MCF 10A (cell line): ENCODE data around the gene SBNO1. TPM values are rescaled to one million over a fixed set of nuclear protein-coding genes. Genes with fewer than 3 reads are reported as not detected.

Source experiments
- BruUV-seq: library from RNA; stranded (reverse); fragments of 400-500 nt; replicated peaks from 2 replicates; lab custom pipeline; 2021; lab: Mats Ljungman, UMichigan
- CTCF ChIA-PET: fragments of 300-600 bp; sonication (Branson Sonifier 250); formaldehyde crosslinking; extraction: SDS; loops from one replicate; lab custom pipeline; 2021; ENCODE audit warnings: antibody characterized with exemption, inconsistent platforms; lab: Yijun Ruan, JAX
- POLR2A ChIA-PET: fragments of 300-600, 350-650 bp; sonication (Branson Sonifier 250); formaldehyde crosslinking; extraction: SDS; loops from one replicate; lab custom pipeline; 2020; ENCODE audit warnings: antibody characterized with exemption, inconsistent platforms; lab: Yijun Ruan, JAX
- DNase-seq: peaks from one replicate; pipeline ENCODE4 v3.0.0-alpha.2; 2018; ENCODE audit not compliant: unreplicated experiment
- H3K27ac Mint-ChIP-seq: one replicate; pipeline ENCODE4 v1.8.0; 2022; ENCODE audit warnings: mild to moderate bottlenecking, low read depth, mixed read lengths; ENCODE audit not compliant: unreplicated experiment
- H3K27me3 Mint-ChIP-seq: one replicate; pipeline ENCODE4 v1.8.0; 2022; ENCODE audit warnings: mixed read lengths; ENCODE audit not compliant: insufficient read depth, unreplicated experiment
- H3K36me3 Mint-ChIP-seq: one replicate; pipeline ENCODE4 v1.8.0; 2022; ENCODE audit warnings: mild to moderate bottlenecking, moderate library complexity, mixed read lengths; ENCODE audit not compliant: insufficient read depth, unreplicated experiment
- H3K4me1 Mint-ChIP-seq: one replicate; pipeline ENCODE4 v1.8.0; 2022; ENCODE audit warnings: mixed read lengths; ENCODE audit not compliant: insufficient read depth, unreplicated experiment
- H3K4me3 Mint-ChIP-seq: one replicate; pipeline ENCODE4 v1.8.0; 2022; ENCODE audit warnings: mild to moderate bottlenecking, moderate library complexity, mixed read lengths; ENCODE audit not compliant: unreplicated experiment
- H3K9me3 Mint-ChIP-seq: one replicate; pipeline ENCODE4 v1.8.0; 2022; ENCODE audit warnings: mixed read lengths; ENCODE audit not compliant: unreplicated experiment
- CTCF ChIP-seq: fragments of 200-600 bp; IDR thresholded peaks from one replicate; pipeline ENCODE4 v1.8.0; 2022; ENCODE audit warnings: antibody characterized with exemption, mild to moderate bottlenecking; ENCODE audit not compliant: unreplicated experiment
- intact Hi-C: fragments of 100-400 bp; cut with micrococcal nuclease; formaldehyde crosslinking; loops from 2 replicates; pipeline ENCODE4 v1.14.1; 2022
- total RNA-seq: library from RNA; stranded (reverse); gene quantifications from 2 replicates; pipeline ENCODE4 v1.2.3, GENCODE V29; 2022

SBNO1 gene
- total RNA-seq, 1 experiment from 2014 or later = 30.3 TPM

- H3K4me3 Mint-ChIP-seq = no peak overlapping the region
- no peaks in the 10 kb centered on the region for H3K4me1 Mint-ChIP-seq
- no peaks in the 10 kb centered on the region for H3K27me3 Mint-ChIP-seq
- DNase-seq = no peak
- POLR2A ChIA-PET = interaction anchor here (0.7 to 1.0 kb wide), 2 partner anchors 12 to 72 kb away, joined by 3 read pairs; no protein-coding TSS in a partner anchor
- no peak overlapping the region for H3K27ac Mint-ChIP-seq
- no TSS peak for BruUV-seq
- CTCF ChIA-PET = interaction anchor here (1.2 kb wide), 1 partner anchor 14 kb away, joined by 3 read pairs; no protein-coding TSS in a partner anchor
- intact Hi-C loops = no loop called here
- no peak for TF ChIP-seq CTCF
- H3K36me3 Mint-ChIP-seq = peaks cover 92% of the 10 kb centered on the region
- H3K9me3 Mint-ChIP-seq = no peaks in the 10 kb centered on the region
These were observed 71.4 kb downstream of the SBNO1 start for GRCh38 chr12:123293178-123293760.

- intact Hi-C loops = no loop called here
- no peaks in the 10 kb centered on the region for H3K4me1 Mint-ChIP-seq
- CTCF ChIA-PET = no interaction called here
These were observed 74.7 kb downstream of the SBNO1 start for GRCh38 chr12:123289911-123290310.

GRCh38 chr12:123288751-123289346, 75.8 kb downstream of the SBNO1 start:
- H3K4me3 Mint-ChIP-seq = no peak overlapping the region
- ChIA-PET CTCF (interaction anchor here (0.6 kb wide), 1 partner anchor 617 kb away, joined by 4 read pairs; no protein-coding TSS in a partner anchor), POLR2A (interaction anchor here (0.6 kb wide), 2 partner anchors 53 to 57 kb away, joined by 3 to 4 read pairs; no protein-coding TSS in a partner anchor)
- no TSS peak for BruUV-seq
- H3K27ac Mint-ChIP-seq = no peak overlapping the region
- no peaks in the 10 kb centered on the region for H3K4me1 Mint-ChIP-seq
- H3K27me3 Mint-ChIP-seq = no peaks in the 10 kb centered on the region
- DNase-seq = no peak
- intact Hi-C loops = no loop called here
- peaks cover 56% of the 10 kb centered on the region for H3K36me3 Mint-ChIP-seq
- no peak for TF ChIP-seq CTCF
- H3K9me3 Mint-ChIP-seq = no peaks in the 10 kb centered on the region

More at GRCh38 chr12:123289911-123290310, 74.7 kb downstream of the SBNO1 start:
- no TSS peak for BruUV-seq
- H3K27me3 Mint-ChIP-seq = no peaks in the 10 kb centered on the region
- H3K9me3 Mint-ChIP-seq = no peaks in the 10 kb centered on the region
- no peak for TF ChIP-seq CTCF
- peaks cover 61% of the 10 kb centered on the region for H3K36me3 Mint-ChIP-seq
- no peak for DNase-seq
- no peak overlapping the region for H3K4me3 Mint-ChIP-seq
- POLR2A ChIA-PET = no interaction called here
- H3K27ac Mint-ChIP-seq = no peak overlapping the region

- CTCF ChIA-PET = interaction anchor here (1.2 kb wide), 1 partner anchor 16 kb away, joined by 3 read pairs; no protein-coding TSS in a partner anchor
- intact Hi-C loops = no loop called here
- POLR2A ChIA-PET = interaction anchor here (0.6 kb wide), 1 partner anchor 145 kb away, joined by 3 read pairs; no protein-coding TSS in a partner anchor
- no TSS peak for BruUV-seq
- no peaks in the 10 kb centered on the region for H3K4me1 Mint-ChIP-seq
- no peak for DNase-seq
- H3K27ac Mint-ChIP-seq = no peak overlapping the region
- H3K9me3 Mint-ChIP-seq = no peaks in the 10 kb centered on the region
- H3K27me3 Mint-ChIP-seq = no peaks in the 10 kb centered on the region
- no peak overlapping the region for H3K4me3 Mint-ChIP-seq
- peaks cover 36% of the 10 kb centered on the region for H3K36me3 Mint-ChIP-seq
- no peak for TF ChIP-seq CTCF
These were observed 77.8 kb downstream of the SBNO1 start for GRCh38 chr12:123286652-123287373.
